NT2/D1 (cell line): ENCODE data around the gene DBI.

Experiments
- DNase-seq: peaks from one replicate; pipeline ENCODE4 v3.0.0-alpha.2; 2011; ENCODE audit warnings: low read depth, low spot score
- H3K27me3 ChIP-seq: 2 replicates; pipeline ENCODE4 v1.6.0; 2011; ENCODE audit warnings: mild to moderate bottlenecking; ENCODE audit not compliant: insufficient read length, insufficient read depth
- H3K36me3 ChIP-seq: 2 replicates; pipeline ENCODE4 v1.6.1; 2011; ENCODE audit warnings: mild to moderate bottlenecking, low read length, mixed read lengths; ENCODE audit not compliant: insufficient read depth, insufficient read length
- H3K4me1 ChIP-seq: 2 replicates; pipeline ENCODE4 v1.5.1; 2011; ENCODE audit not compliant: insufficient read depth, insufficient read length
- H3K4me3 ChIP-seq: 2 replicates; pipeline ENCODE4 v1.5.1; 2011; ENCODE audit warnings: low read depth; ENCODE audit not compliant: insufficient read length
- H3K9ac ChIP-seq: 2 replicates; pipeline ENCODE4 v1.6.0; 2011; ENCODE audit warnings: low read depth; ENCODE audit not compliant: insufficient read length
- H3K9me3 ChIP-seq: 2 replicates; pipeline ENCODE4 v1.5.1; 2011; ENCODE audit warnings: mild to moderate bottlenecking, low read length; ENCODE audit not compliant: insufficient read depth
- SUZ12 ChIP-seq: IDR thresholded peaks from 2 replicates; pipeline ENCODE4 v1.6.1; 2011; ENCODE audit not compliant: insufficient read length, insufficient read depth; ENCODE audit errors: extremely low read depth
- YY1 ChIP-seq: IDR thresholded peaks from 2 replicates; pipeline ENCODE4 v1.6.1; 2011; ENCODE audit not compliant: insufficient read length, insufficient read depth
- ZNF274 ChIP-seq: IDR thresholded peaks from 2 replicates; pipeline ENCODE4 v1.6.1; 2011; ENCODE audit warnings: mild to moderate bottlenecking, low read depth, low read length

The DBI gene

DNA sequence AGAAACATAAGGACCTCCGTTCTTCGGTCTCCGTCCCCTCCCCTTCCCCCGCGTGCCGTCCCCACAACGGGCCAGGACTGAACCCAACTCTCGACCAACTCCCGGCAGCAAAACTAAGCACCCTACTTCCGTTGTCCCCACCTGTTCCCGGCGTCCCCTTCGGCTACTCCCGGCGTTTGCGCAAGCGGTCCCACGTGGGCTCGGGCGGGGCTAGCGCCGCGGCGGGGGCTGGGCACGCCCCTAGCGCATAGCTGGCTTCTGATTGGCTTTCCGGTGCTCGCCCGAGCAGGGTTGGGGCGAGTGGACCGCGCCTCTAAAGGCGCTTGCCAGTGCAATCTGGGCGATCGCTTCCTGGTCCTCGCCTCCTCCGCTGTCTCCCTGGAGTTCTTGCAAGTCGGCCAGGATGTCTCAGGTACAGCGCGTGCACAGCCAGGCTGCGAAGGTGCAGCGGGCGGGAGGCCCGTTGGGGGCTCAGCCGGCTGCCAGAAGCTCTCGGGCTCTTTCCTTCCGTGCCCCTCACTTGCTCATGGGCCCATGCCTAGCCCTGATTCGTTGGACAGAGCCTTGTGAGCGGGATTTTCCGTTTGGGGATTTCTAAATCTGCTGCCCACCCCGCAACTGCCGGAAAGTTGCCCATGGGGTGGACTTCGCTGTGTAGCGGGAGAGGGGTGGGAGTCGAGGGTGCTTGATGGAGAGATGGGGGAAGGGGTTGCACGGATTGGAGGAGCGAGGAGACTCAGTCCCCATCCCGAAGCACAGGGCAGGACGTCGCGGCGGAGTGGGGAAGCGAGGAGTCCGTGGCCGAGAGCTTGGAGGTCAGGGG lies at the start of gene DBI, which contains the start of gene C2orf76:
TSS of gene DBI (plus strand) at position 329 of the 823 bp plus-strand sequence. CDS start at position 404, 75 bp downstream.
TSS of gene C2orf76 (minus strand) at position 186 of the 823 bp plus-strand sequence. CDS start 26,875 bp downstream, outside the sequence.
- Histone ChIP-seq H3K4me3 (peak within 1 kb of the TSS; percentile 94), H3K4me1 (peaks cover 3% of the 10 kb centered on the region), H3K36me3 (peaks cover 38% of the 10 kb centered on the region), H3K27me3 (no peaks in the 10 kb centered on the region), H3K9ac (peak within 1 kb of the TSS; percentile 99), H3K9me3 (no peaks in the 10 kb centered on the region)
- peak; percentile 95 for DNase-seq
- TF ChIP-seq SUZ12, result no peak
- TF ChIP-seq ZNF274, result no peak
- no peak for TF ChIP-seq YY1

- Histone ChIP-seq H3K27me3 (no peaks in the 10 kb centered on the region), H3K4me3 (no peak overlapping the region), H3K9me3 (no peaks in the 10 kb centered on the region), H3K36me3 (no peaks in the 10 kb centered on the region), H3K4me1 (no peaks in the 10 kb centered on the region), H3K9ac (no peak overlapping the region)
- DNase-seq, result no peak
- no peak for TF ChIP-seq ZNF274
- TF ChIP-seq YY1, result no peak
Observed at GRCh38 chr2:119317554-119317953, 49.2 kb upstream of the DBI start.

- no peaks in the 10 kb centered on the region for H3K36me3 ChIP-seq
- no peak overlapping the region for H3K9ac ChIP-seq
- TF ChIP-seq YY1 (no peak), SUZ12 (no peak), ZNF274 (no peak)
- H3K4me3 ChIP-seq, result no peak overlapping the region
- H3K27me3 ChIP-seq, result no peaks in the 10 kb centered on the region
- H3K4me1 ChIP-seq, result no peaks in the 10 kb centered on the region
- no peaks in the 10 kb centered on the region for H3K9me3 ChIP-seq
- no peak for DNase-seq
Observed at GRCh38 chr2:119319593-119319992, 47.2 kb upstream of the DBI start.

- Histone ChIP-seq H3K36me3 (no peaks in the 10 kb centered on the region), H3K4me1 (no peaks in the 10 kb centered on the region), H3K9me3 (no peaks in the 10 kb centered on the region), H3K9ac (no peak overlapping the region), H3K4me3 (no peak overlapping the region), H3K27me3 (no peaks in the 10 kb centered on the region)
- DNase-seq, result no peak
- TF ChIP-seq ZNF274 (no peak), SUZ12 (no peak), YY1 (no peak)
Observed at GRCh38 chr2:119323459-119323858, 43.3 kb upstream of the DBI start.

DNA sequence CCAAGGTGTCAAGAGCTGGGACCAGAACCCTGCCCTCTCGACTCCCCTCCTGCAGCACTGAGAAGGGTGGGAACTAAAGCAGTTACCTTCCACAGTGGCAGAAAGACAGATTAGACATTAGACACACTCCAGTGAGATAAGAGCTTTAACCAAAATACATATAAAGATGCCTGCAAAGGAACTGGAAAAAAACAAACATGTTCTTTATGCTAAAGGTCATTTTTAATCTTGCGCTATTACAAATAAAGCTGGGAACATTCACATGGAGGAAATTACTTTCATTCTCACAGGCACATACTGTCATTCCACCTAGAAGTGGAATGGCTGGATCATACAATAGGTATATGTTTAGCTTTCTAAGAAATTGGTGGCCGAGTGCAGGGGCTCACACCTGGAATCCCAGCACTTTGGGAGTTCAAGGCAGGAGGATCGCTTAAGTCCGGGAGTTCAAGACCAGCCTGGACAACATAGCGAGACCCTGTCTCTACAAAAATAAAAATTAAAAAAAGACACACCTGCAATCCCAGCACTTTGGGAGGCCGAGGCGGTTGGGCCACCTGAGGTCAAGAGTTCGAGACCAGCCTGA lies 42.0 kb upstream of the DBI start:
- H3K4me3 ChIP-seq, result no peak overlapping the region
- no peak for TF ChIP-seq SUZ12
- TF ChIP-seq ZNF274, result no peak
- no peak for TF ChIP-seq YY1
- H3K27me3 ChIP-seq, result no peaks in the 10 kb centered on the region
- no peaks in the 10 kb centered on the region for H3K9me3 ChIP-seq
- no peak for DNase-seq
- no peaks in the 10 kb centered on the region for H3K4me1 ChIP-seq
- no peak overlapping the region for H3K9ac ChIP-seq
- no peaks in the 10 kb centered on the region for H3K36me3 ChIP-seq

DNA sequence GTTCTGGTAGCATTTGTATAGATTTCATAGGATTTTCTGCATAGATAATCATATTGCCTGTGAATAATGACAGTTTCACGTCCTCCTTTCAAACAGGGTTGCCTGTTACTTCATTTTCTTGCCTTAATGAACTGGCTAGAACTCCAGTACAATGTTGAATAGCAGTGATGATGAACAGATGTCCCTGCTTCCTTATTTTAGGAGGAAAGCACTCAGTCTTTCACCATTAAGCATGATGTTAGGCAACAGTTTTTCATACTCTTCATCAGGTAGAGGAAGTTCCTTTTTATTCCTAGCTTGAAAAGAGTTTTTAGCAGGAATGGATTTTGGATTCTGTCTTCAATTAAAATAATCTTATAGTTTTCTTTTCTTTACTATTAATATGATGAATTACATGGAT lies 39.8 kb upstream of the DBI start:
- H3K9ac ChIP-seq, result no peak overlapping the region

DNA sequence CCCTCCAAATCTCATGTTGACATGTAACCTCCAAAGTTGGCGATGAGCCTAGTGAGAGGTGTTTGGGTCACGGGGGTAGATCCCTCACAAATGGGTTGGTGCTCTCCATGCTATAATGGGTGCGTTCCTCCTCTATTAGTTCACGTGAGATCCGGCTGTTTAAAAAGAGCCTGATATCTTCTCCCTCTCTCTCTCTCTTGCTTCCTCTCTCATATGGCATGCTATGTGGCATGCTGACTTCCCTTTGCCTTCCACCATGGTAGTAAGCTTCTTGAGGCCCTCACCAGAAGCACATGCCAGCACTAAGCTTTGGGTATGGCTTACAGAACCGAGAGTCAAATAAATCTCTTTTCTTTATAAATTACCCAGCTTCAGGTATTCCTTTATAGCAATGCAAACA lies 39.3 kb upstream of the DBI start:
- no peak for TF ChIP-seq ZNF274
- no peaks in the 10 kb centered on the region for H3K9me3 ChIP-seq
- no peaks in the 10 kb centered on the region for H3K36me3 ChIP-seq
- H3K4me3 ChIP-seq, result no peak overlapping the region
- no peaks in the 10 kb centered on the region for H3K27me3 ChIP-seq
- H3K4me1 ChIP-seq, result no peaks in the 10 kb centered on the region
- no peak overlapping the region for H3K9ac ChIP-seq
- no peak for DNase-seq

More for the DNA sequence above, 39.8 kb upstream of the DBI start:
- no peak for TF ChIP-seq YY1
- Histone ChIP-seq H3K27me3 (no peaks in the 10 kb centered on the region), H3K4me1 (no peaks in the 10 kb centered on the region), H3K4me3 (no peak overlapping the region), H3K9me3 (no peaks in the 10 kb centered on the region), H3K36me3 (no peaks in the 10 kb centered on the region)
- DNase-seq, result no peak
